GM12878 (cell line): Measurements from ENCODE around the gene EPX.
A peak's percentile ranks its signal among the peaks of the same experiment; 100 is the strongest.

Experiments
- POLR2AphosphoS5 ChIP-seq: IDR thresholded peaks from 2 replicates; pipeline ENCODE4 v1.6.1; 2011; ENCODE audit warnings: mild to moderate bottlenecking, low read length, inconsistent platforms
- SMC3 ChIP-seq: IDR thresholded peaks from 2 replicates; pipeline ENCODE4 v1.6.1; 2011; ENCODE audit warnings: low read length, improper control_type of control experiment, borderline replicate concordance
- YBX1 ChIP-seq: fragments of 450-650 bp; IDR thresholded peaks from 2 replicates; pipeline ENCODE4 v1.6.1; 2016; ENCODE audit warnings: antibody characterized with exemption
- ZNF274 ChIP-seq: IDR thresholded peaks from one replicate; pipeline ENCODE4 v1.8.0; 2011; ENCODE audit not compliant: insufficient read length, insufficient read depth
- TF ChIP-seq, protein P1 (sequence below): IDR thresholded peaks from 2 replicates; pipeline ENCODE4 v1.6.1; 2012; ENCODE audit warnings: low read depth, low read length, improper control_type of control experiment
- TF ChIP-seq, protein P2 (sequence below), 3 experiments: IDR thresholded peaks in 2 of 3; conservative IDR thresholded peaks in 1 of 3; 2 replicates each; pipeline ENCODE4 v1.5.1; 2011; ENCODE audit warnings: low read depth in 3 of 3, low read length in 3 of 3, mild to moderate bottlenecking in 3 of 3, control low read depth in 2 of 3, moderate library complexity in 2 of 3, inconsistent platforms in 1 of 3, mixed read lengths in 1 of 3; ENCODE audit not compliant: control insufficient read depth in 2 of 3, insufficient read depth in 1 of 3; ENCODE audit errors: extremely low read depth in 1 of 3
- TF ChIP-seq, protein P3 (sequence below): IDR thresholded peaks from 2 replicates; pipeline ENCODE4 v1.6.1; 2011; ENCODE audit warnings: borderline replicate concordance, low read depth, mild to moderate bottlenecking, moderate library complexity, low read length; ENCODE audit not compliant: insufficient read depth, poor library complexity, severe bottlenecking

DNA sequence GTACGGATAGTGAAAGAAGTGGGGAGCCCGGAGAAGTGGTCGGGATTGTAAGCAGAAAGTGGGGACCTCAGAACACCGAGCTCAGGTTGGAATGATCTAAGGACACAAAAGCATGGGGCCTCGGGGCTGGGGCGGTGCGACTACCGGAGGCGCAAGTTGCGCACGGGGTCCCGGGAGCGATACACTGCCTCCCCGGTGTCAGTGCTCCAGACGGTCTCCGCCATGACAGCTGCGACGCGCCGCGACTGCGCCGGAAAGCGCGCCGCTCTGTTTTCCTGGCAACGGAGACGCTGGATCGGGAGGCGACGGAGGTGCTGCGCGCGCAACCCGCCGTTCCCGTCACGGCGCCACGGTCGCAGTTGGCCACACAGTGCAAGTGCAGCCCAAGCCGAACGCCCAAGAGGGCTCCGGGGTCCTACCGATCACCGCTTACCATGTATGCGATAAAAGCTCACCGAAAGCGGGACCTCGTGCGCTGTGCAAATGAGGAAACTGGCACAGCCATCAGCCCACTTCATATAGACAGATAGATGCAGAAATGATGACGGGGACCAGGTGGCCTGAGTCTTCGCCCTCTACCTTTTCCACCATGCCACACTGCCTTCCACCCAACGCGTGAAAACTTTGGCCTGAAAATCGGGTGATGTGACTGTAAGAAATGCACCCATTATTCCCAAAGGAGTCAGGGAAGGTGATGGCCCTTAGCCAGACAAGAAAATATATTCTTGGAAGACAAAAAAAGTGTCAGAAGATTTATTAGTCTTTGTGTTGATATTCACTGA is 26.7 kb downstream of the EPX start, which contains the start of gene MKS1:
- no peak for TF ChIP-seq ZNF274
- TF ChIP-seq, protein P1, sequence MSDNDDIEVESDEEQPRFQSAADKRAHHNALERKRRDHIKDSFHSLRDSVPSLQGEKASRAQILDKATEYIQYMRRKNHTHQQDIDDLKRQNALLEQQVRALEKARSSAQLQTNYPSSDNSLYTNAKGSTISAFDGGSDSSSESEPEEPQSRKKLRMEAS = peak; percentile 82
- TF ChIP-seq, protein P2, sequence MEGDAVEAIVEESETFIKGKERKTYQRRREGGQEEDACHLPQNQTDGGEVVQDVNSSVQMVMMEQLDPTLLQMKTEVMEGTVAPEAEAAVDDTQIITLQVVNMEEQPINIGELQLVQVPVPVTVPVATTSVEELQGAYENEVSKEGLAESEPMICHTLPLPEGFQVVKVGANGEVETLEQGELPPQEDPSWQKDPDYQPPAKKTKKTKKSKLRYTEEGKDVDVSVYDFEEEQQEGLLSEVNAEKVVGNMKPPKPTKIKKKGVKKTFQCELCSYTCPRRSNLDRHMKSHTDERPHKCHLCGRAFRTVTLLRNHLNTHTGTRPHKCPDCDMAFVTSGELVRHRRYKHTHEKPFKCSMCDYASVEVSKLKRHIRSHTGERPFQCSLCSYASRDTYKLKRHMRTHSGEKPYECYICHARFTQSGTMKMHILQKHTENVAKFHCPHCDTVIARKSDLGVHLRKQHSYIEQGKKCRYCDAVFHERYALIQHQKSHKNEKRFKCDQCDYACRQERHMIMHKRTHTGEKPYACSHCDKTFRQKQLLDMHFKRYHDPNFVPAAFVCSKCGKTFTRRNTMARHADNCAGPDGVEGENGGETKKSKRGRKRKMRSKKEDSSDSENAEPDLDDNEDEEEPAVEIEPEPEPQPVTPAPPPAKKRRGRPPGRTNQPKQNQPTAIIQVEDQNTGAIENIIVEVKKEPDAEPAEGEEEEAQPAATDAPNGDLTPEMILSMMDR (IDR thresholded peaks at IDR 0.05 in 2 of 3, conservative IDR thresholded peaks at IDR 0.05 in 1 of 3; ENCODE audit: control insufficient read depth in 2 of 3, extremely low read depth in 1 of 3, insufficient read depth in 1 of 3, low read depth in 3 of 3, low read length in 3 of 3) = peak; percentile 73 to 83 (median 78)
- TF ChIP-seq YBX1 = no peak
- peak; percentile 75; the same call in 1 of the 2 replicates for TF ChIP-seq POLR2AphosphoS5
- TF ChIP-seq, protein P3, sequence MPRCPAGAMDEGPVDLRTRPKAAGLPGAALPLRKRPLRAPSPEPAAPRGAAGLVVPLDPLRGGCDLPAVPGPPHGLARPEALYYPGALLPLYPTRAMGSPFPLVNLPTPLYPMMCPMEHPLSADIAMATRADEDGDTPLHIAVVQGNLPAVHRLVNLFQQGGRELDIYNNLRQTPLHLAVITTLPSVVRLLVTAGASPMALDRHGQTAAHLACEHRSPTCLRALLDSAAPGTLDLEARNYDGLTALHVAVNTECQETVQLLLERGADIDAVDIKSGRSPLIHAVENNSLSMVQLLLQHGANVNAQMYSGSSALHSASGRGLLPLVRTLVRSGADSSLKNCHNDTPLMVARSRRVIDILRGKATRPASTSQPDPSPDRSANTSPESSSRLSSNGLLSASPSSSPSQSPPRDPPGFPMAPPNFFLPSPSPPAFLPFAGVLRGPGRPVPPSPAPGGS = no peak
- TF ChIP-seq SMC3 = peak; percentile 21; the same call in 1 of the 2 replicates
